GM18519 (cell line): ENCODE data around the gene ZNF225.
"Not testable (repeated sequence)": the region's sequence is repeated elsewhere in the genome, so short reads cannot be mapped to it uniquely, and the experiment has no call there.

ENCODE experiments used
- ATAC-seq: cut with Tn5 transposase; IDR thresholded peaks from one replicate; pipeline ENCODE4 v1.9.1; 2021; ENCODE audit warnings: mild to moderate bottlenecking, moderate library complexity; ENCODE audit not compliant: unreplicated experiment, low FRiP score

Gene ZNF225

GRCh38 chr19:44113138-44113783 is at the start of gene ZNF225:
Gene ZNF225, plus strand, starts transcription at chr19:44113399. Its CDS starts 2,429 bp downstream, at chr19:44115828.
- ATAC-seq: peak; percentile 61

DNA sequence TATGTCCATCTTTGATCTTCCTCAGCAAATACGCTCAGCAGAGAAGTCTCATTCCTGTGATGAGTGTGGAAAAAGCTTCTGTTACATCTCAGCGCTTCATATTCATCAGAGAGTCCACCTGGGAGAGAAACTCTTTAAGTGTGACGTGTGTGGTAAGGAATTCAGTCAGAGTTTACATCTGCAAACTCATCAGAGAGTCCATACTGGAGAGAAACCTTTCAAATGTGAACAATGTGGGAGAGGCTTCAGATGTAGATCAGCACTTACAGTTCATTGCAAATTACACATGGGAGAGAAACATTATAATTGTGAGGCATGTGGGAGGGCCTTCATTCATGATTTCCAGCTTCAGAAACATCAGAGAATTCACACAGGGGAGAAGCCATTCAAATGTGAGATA is 46.9 kb upstream of the ZNF225 start:
- ATAC-seq: no peak

GRCh38 chr19:44069415-44069814 is 43.8 kb upstream of the ZNF225 start:
- no peak for ATAC-seq

- peak; percentile 72 for ATAC-seq
Measured at GRCh38 chr19:44071824-44072542, 41.2 kb upstream of the ZNF225 start, which contains the start of gene ZNF284. Gene ZNF284, plus strand, starts transcription at chr19:44072159. Its CDS starts 4,231 bp downstream, at chr19:44076390.

GRCh38 chr19:44072543-44073401 is 40.4 kb upstream of the ZNF225 start:
- no peak for ATAC-seq

- ATAC-seq: no peak
Measured at GRCh38 chr19:44076325-44076724, 36.9 kb upstream of the ZNF225 start.

DNA sequence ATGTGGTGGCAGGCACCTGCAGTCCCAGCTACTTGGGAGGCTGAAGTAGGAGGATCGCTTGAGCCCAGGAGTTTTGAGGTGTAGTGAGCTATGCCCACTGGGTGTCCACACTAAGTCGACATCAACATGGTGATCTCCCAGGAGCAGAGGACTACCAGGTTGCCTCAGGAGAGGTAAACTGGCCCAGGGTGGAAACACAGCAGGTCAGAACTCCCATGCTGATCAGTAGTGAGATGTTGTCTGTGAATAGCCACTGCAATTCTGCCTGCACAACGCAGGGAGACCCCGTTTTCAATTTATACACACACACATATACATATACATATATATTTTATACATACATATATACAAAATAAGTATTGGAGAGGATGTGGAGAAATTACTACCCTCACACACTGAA is 21.1 kb upstream of the ZNF225 start:
- no peak for ATAC-seq

DNA sequence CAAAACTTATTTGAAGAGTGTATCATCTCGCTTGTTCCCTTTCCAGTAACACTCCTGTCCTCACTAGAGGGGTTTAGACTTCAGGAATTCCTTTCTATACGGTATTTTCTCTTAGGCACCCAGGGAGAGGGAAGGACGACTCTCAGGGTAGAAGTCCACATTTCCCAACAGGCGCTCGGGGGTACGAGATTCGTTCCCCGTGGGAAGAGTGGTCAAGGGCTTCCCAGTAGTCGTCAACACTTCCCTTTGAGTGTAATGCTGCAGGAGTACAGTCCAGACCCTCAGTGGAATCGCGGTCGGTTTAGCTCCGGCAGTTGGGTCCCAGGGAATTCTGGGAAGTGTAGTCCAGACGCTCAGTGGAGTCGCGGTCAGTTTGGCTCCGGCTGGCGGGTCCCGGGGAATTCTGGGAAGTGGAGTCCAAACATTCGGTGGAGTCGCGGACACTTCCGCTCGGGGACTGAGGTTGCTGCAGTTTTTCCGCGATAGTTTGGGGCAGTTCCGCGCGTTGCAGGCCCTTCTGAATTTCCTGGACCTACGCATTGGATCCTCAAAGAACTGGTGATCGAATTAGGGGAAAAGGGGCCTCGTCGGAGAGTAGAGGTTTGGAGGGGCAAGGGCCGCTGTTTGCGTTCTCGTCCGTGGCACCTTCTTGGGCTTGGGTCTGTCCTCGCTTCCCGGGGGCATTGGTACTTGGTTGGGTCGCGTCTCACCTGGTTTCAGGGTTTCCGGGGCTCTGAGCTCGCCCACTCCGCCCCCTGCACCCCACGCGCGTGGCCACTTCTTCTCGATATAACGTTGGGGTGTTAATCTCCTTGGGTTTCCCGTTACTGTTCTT is 19.1 kb upstream of the ZNF225 start, which contains the start of gene ZNF224:
Gene ZNF224 (plus strand): TSS at position 431 of the 835 bp plus-strand sequence. CDS start 3,513 bp downstream, outside the sequence.
- ATAC-seq: peak; percentile 60

GRCh38 chr19:44107751-44108150 is 5.4 kb upstream of the ZNF225 start:
- ATAC-seq: no peak

GRCh38 chr19:44109458-44109857 is 3.7 kb upstream of the ZNF225 start:
- ATAC-seq: no peak

DNA sequence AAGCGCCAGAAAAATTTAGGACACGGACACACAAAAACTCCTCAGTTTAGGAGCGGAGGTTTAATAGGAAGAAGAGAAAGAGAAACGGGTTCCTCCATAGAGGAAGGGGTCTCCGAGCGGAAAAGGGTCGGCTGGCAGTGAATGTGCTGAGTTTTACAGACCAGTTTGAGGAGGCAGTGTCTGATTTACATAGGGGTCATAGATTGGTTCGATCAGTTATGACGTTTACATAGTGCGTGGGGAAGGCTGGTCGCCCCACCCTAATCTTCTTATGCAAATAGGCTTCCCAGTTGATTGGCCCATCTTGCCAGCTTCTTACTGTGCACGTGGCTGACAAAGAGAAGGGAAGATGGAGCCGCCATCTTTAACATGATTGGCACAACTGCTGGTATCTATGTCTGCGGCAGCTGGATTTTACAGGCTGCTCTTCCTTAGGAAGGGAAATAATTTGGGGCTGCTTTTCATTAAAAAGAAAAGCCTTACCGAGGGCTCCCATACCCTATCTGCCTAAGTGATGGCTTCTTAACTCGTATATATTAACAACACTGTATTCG is 1.2 kb upstream of the ZNF225 start:
- no peak for ATAC-seq

DNA sequence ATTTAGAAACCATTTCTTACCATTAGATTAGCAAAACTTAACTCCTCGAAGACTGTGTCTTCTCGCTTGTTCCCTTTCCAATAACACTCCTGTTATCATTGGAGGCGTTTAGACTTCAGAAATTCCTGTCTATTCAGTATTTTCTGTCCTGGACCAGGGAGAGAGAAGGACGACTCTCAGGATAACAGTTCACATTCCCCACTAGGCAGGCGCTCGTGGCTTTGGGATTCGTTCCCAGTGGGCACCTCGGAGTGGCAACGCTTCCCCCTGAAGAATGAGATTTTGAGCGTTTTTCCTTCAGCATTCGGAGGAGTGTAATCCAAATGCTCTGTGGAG is 429 bp upstream of the ZNF225 start:
- ATAC-seq: no peak

DNA sequence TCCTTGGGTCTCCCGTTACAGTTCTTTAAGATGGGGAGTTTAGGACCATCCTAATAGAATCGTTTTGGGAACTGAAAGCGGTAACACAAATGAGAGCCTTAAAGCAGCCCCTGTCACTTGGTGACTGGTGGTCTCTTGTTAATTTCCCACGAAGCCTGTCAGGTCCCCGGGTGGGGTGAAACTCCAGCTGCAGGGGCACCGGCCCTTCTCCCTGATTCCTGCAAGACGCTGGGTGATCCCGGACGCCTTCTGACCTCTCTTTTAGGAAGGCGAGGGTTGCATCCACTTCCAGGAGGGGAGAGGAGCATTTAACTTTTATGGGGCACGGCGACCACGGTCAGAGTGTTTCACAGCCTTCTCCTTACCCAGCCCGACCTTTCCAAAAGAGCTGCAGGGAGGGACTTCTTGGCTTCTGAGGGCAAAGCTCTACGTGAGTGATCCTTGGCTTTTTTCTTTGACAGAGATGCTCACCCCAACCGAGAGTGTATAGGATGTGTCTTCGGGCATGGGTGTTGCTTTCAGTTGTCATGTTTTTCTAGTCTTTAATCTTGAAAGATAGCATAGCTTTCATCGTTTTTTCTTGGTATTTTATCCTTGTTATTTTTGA is 688 bp downstream of the ZNF225 start:
- ATAC-seq: no peak

GRCh38 chr19:44121162-44121561 is 8.0 kb downstream of the ZNF225 start:
- ATAC-seq: not testable (repeated sequence)

DNA sequence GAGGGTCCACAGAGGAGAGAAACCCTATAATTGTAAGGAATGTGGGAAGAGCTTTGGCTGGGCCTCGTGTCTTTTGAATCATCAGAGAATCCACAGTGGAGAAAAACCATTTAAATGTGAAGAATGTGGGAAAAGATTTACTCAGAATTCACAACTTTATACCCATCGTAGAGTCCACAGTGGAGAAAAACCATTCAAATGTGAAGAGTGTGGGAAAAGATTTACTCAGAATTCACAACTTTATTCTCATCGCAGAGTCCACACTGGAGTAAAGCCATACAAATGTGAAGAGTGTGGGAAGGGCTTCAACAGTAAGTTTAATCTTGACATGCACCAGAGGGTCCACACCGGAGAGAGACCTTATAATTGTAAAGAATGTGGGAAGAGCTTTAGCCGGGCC is 18.8 kb downstream of the ZNF225 start:
- no peak for ATAC-seq

GRCh38 chr19:44141191-44142058 is 28.2 kb downstream of the ZNF225 start, which contains the start of gene ZNF234:
Gene ZNF234, plus strand, starts transcription at chr19:44141554. Its CDS starts 3,079 bp downstream, at chr19:44144633.
- ATAC-seq: no peak

- ATAC-seq: no peak
Measured at GRCh38 chr19:44142059-44142433, 28.8 kb downstream of the ZNF225 start.

DNA sequence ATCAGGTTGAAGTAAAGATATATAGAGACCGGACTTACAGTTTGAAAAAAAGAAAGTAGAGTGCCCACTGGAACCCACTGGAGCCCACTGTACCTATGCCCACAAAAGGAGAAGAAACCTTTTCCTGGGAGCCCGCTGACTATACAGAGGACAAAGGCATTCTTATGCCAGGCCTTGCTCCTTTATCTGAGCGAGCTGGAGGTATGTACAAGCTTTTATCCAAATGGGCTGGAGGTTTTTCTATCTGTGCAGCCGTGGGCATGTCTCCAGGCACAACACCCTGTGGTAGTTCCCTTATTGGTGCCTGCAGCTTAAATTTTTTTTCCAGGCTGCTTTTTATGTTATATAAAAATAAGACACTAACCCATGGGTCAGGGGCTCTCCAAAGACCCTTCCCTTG is 36.6 kb downstream of the ZNF225 start:
- ATAC-seq: no peak
